NCI-H2196 (cell line): ENCODE measurements around the gene ANAPC7.
"Not testable (repeated sequence)": the region's sequence is repeated elsewhere in the genome, so short reads cannot be mapped to it uniquely, and the experiment has no call there.

Experiments used
- DNase-seq: peaks from one replicate; lab custom pipeline; 2025; ENCODE audit not compliant: unreplicated experiment; lab: John Stamatoyannopoulos, UW

Gene ANAPC7

GRCh38 chr12:110378131-110378790 is 25.2 kb downstream of the ANAPC7 start:
- not testable (repeated sequence) for DNase-seq

GRCh38 chr12:110373962-110374611 is 29.4 kb downstream of the ANAPC7 start:
- DNase-seq, result no peak

GRCh38 chr12:110373425-110373824 is 30.1 kb downstream of the ANAPC7 start:
- DNase-seq, result no peak

- no peak for DNase-seq
Measured at GRCh38 chr12:110373025-110373424, 30.5 kb downstream of the ANAPC7 start.

GRCh38 chr12:110372056-110372425 is 31.5 kb downstream of the ANAPC7 start:
- no peak for DNase-seq

GRCh38 chr12:110371408-110372055 is 32.0 kb downstream of the ANAPC7 start:
- DNase-seq, result no peak

GRCh38 chr12:110370732-110371231 is 32.7 kb downstream of the ANAPC7 start:
- DNase-seq, result no peak

GRCh38 chr12:110369992-110370391 is 33.5 kb downstream of the ANAPC7 start:
- no peak for DNase-seq

GRCh38 chr12:110367181-110367864 is 36.2 kb downstream of the ANAPC7 start:
- DNase-seq, result no peak

GRCh38 chr12:110366321-110367142 is 37.0 kb downstream of the ANAPC7 start:
- DNase-seq, result no peak

- no peak for DNase-seq
Measured at GRCh38 chr12:110365489-110366320, 37.8 kb downstream of the ANAPC7 start.

GRCh38 chr12:110361216-110361615 is 42.3 kb downstream of the ANAPC7 start:
- no peak for DNase-seq

GRCh38 chr12:110358384-110359097 is 45.0 kb downstream of the ANAPC7 start:
- not testable (repeated sequence) for DNase-seq

- DNase-seq, result no peak
Measured at GRCh38 chr12:110355073-110355472, 48.4 kb downstream of the ANAPC7 start.

GRCh38 chr12:110354172-110354780 is 49.2 kb downstream of the ANAPC7 start:
- DNase-seq, result no peak

GRCh38 chr12:110353211-110353965 is 50.1 kb downstream of the ANAPC7 start:
- DNase-seq, result no peak

GRCh38 chr12:110352401-110352800 is 51.1 kb downstream of the ANAPC7 start:
- no peak for DNase-seq

GRCh38 chr12:110351119-110351518 is 52.4 kb downstream of the ANAPC7 start:
- DNase-seq, result no peak
